ENCODE measurements around the gene MPP2.
"Not testable (repeated sequence)": the region's sequence is repeated elsewhere in the genome, so short reads cannot be mapped to it uniquely, and the experiment has no call there.

MPP2 gene

DNA sequence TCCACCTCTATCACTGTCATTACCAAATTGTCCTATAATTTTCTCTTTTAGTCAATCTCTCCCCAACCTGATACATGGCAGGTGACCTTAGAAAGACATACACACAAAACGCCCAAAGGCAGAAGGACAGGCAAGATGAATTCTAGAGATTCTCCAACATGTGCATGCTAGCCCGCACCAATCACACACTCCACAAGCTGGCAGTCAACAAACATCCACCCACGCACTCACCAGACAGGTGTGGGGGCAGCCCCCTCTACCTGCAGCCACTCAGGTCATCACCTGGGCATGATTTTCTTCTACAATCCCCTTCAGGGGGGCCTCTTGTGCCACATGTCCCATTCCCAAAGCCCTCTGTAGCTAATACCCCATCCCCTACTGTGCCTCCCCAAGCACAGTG is 9.5 kb downstream of the MPP2 start:
- Histone ChIP-seq H3F3A (ENCODE audit: low read depth) (no peaks in the 10 kb centered on the region), H3K79me2 (ENCODE audit: insufficient read depth, low read length) (peaks cover 5% of the 10 kb centered on the region; the same call in 1 of the 2 replicates), H3K4me2 (ENCODE audit: low read depth, low read length, poor library complexity, severe bottlenecking) (peak overlapping the region; percentile 31), H3K9ac (ENCODE audit: low read depth, low read length, poor library complexity, severe bottlenecking) (no peak overlapping the region), H2AFZ (ENCODE audit: low read length) (no peak overlapping the region), H3K9me3 (ENCODE audit: insufficient read depth, low read depth, low read length) (no peaks in the 10 kb centered on the region), H3K4me3 (ENCODE audit: low read length, poor library complexity, severe bottlenecking) (no peak overlapping the region), H3K4me1 (ENCODE audit: insufficient read depth, low read length, poor library complexity, severe bottlenecking) (peaks cover 25% of the 10 kb centered on the region), H3K9me2 (replicated peaks; ENCODE audit: low read depth, low read length) (no peaks in the 10 kb centered on the region), H3K27me3 (ENCODE audit: insufficient read depth, low read length, poor library complexity, severe bottlenecking) (no peaks in the 10 kb centered on the region), H3K36me3 (ENCODE audit: insufficient read depth, low read length) (no peaks in the 10 kb centered on the region), H4K20me1 (ENCODE audit: insufficient read depth, low read length, poor library complexity, severe bottlenecking) (no peaks in the 10 kb centered on the region)
- no peak for TF ChIP-seq EZH2phosphoT487 (IDR thresholded peaks at IDR 0.05; ENCODE audit: borderline replicate concordance)
- no peak for TF ChIP-seq CTCF (conservative IDR thresholded peaks at IDR 0.05; ENCODE audit: low read length)

DNA sequence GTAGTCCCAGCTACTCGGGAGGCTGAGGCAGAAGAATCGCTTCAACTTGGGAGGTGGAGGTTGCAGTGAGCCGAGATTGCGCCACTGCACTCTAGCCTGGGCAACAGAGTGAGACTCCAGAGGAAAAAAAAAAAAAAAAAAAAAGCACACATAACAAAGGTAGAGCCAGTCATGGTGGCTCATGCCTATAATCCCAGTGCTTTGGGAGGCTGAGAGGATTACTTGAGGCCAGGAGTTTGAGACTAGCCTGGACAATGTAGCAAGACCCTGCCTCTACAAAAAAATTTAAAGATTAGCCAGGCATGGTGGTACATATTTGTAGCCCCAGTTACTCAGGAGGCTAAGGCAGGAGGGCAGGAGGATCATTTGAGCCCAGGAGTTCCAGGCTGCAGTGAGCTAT is 12.8 kb downstream of the MPP2 start:
- not testable (repeated sequence) for H3K9me2 ChIP-seq (replicated peaks; ENCODE audit: low read depth, low read length); H3K4me2 ChIP-seq (ENCODE audit: low read depth, low read length, poor library complexity, severe bottlenecking); H3K4me3 ChIP-seq (ENCODE audit: low read length, poor library complexity, severe bottlenecking); H3F3A ChIP-seq (ENCODE audit: low read depth); H3K9me3 ChIP-seq (ENCODE audit: insufficient read depth, low read depth, low read length); H3K9ac ChIP-seq (ENCODE audit: low read depth, low read length, poor library complexity, severe bottlenecking); H3K4me1 ChIP-seq (ENCODE audit: insufficient read depth, low read length, poor library complexity, severe bottlenecking); H2AFZ ChIP-seq (ENCODE audit: low read length); H4K20me1 ChIP-seq (ENCODE audit: insufficient read depth, low read length, poor library complexity, severe bottlenecking); H3K36me3 ChIP-seq (ENCODE audit: insufficient read depth, low read length); H3K27me3 ChIP-seq (ENCODE audit: insufficient read depth, low read length, poor library complexity, severe bottlenecking); H3K79me2 ChIP-seq (ENCODE audit: insufficient read depth, low read length)

GRCh38 chr17:43892647-43892952 is 14.7 kb downstream of the MPP2 start:
- H3K27me3 ChIP-seq (ENCODE audit: insufficient read depth, low read length, poor library complexity, severe bottlenecking): no peaks in the 10 kb centered on the region
- H3F3A ChIP-seq (ENCODE audit: low read depth): no peaks in the 10 kb centered on the region
- no peak overlapping the region for H3K4me2 ChIP-seq (ENCODE audit: low read depth, low read length, poor library complexity, severe bottlenecking)
- TF ChIP-seq CTCF (conservative IDR thresholded peaks at IDR 0.05; ENCODE audit: low read length) (no peak), EZH2phosphoT487 (IDR thresholded peaks at IDR 0.05; ENCODE audit: borderline replicate concordance) (no peak)
- no peaks in the 10 kb centered on the region for H3K36me3 ChIP-seq (ENCODE audit: insufficient read depth, low read length)
- H4K20me1 ChIP-seq (ENCODE audit: insufficient read depth, low read length, poor library complexity, severe bottlenecking): no peaks in the 10 kb centered on the region
- no peak overlapping the region for H3K4me3 ChIP-seq (ENCODE audit: low read length, poor library complexity, severe bottlenecking)
- H3K9ac ChIP-seq (ENCODE audit: low read depth, low read length, poor library complexity, severe bottlenecking): no peak overlapping the region
- H3K79me2 ChIP-seq (ENCODE audit: insufficient read depth, low read length): no peaks in the 10 kb centered on the region
- no peaks in the 10 kb centered on the region for H3K9me3 ChIP-seq (ENCODE audit: insufficient read depth, low read depth, low read length)
- no peaks in the 10 kb centered on the region for H3K9me2 ChIP-seq (replicated peaks; ENCODE audit: low read depth, low read length)
- H3K4me1 ChIP-seq (ENCODE audit: insufficient read depth, low read length, poor library complexity, severe bottlenecking): no peaks in the 10 kb centered on the region
- no peak overlapping the region for H2AFZ ChIP-seq (ENCODE audit: low read length)

DNA sequence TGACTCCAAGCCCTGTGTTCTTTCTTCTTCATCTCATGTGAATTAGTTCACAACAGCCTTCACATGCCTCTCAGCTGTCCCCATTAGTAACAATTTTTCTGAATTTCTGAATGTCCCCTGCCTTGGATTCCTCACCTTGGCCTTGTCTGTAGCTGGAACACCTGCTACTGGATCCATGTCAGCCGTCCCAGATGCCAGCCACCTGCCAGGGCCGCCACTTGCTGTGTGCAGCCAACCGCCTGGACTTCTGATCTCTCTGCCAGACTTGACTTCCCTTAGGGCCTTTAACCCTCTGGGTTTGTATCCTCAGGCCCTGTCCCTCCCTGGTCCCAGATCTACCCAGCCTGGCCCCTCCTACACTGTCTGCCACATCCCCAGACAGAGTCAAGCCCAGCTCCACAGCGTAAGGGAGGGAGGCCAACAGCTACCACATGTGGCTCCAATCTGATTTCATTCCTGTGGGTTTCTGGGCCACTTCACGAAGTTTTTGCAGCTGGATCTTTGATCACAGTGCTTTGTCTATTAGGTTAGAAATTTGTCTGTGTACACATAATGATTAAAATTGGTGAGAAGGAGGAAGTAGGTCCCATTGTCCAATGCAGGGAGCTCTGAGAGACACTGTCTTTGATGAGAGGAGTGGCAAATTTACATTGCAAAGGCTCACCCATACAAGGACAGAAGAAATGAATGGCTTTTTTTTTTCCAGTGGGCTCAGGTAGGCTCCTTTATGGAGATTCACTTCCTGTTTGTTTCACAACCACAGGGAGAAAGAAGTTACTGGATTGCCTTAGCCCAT is 15.3 kb downstream of the MPP2 start:
- Histone ChIP-seq H3K27me3 (ENCODE audit: insufficient read depth, low read length, poor library complexity, severe bottlenecking) (no peaks in the 10 kb centered on the region), H3K4me1 (ENCODE audit: insufficient read depth, low read length, poor library complexity, severe bottlenecking) (no peaks in the 10 kb centered on the region), H3K79me2 (ENCODE audit: insufficient read depth, low read length) (no peaks in the 10 kb centered on the region), H3K9me2 (replicated peaks; ENCODE audit: low read depth, low read length) (no peaks in the 10 kb centered on the region), H3K4me2 (ENCODE audit: low read depth, low read length, poor library complexity, severe bottlenecking) (no peak overlapping the region), H3F3A (ENCODE audit: low read depth) (no peaks in the 10 kb centered on the region), H3K9me3 (ENCODE audit: insufficient read depth, low read depth, low read length) (no peaks in the 10 kb centered on the region), H4K20me1 (ENCODE audit: insufficient read depth, low read length, poor library complexity, severe bottlenecking) (no peaks in the 10 kb centered on the region), H3K4me3 (ENCODE audit: low read length, poor library complexity, severe bottlenecking) (no peak overlapping the region), H3K36me3 (ENCODE audit: insufficient read depth, low read length) (no peaks in the 10 kb centered on the region), H2AFZ (ENCODE audit: low read length) (no peak overlapping the region), H3K9ac (ENCODE audit: low read depth, low read length, poor library complexity, severe bottlenecking) (no peak overlapping the region)
- TF ChIP-seq CTCF (conservative IDR thresholded peaks at IDR 0.05; ENCODE audit: low read length) (no peak), EZH2phosphoT487 (IDR thresholded peaks at IDR 0.05; ENCODE audit: borderline replicate concordance) (no peak)

Measured in Loucy (cell line).